ENCODE measurements around the gene POLA1.

Gene POLA1

GRCh38 chrX:24702362-24703184 lies 8.9 kb downstream of the POLA1 start:
- no peak for DNase-seq

GRCh38 chrX:24703185-24703494 lies 9.4 kb downstream of the POLA1 start:
- no peak for DNase-seq

GRCh38 chrX:24718771-24719170 lies 25.1 kb downstream of the POLA1 start:
- no peak for DNase-seq

GRCh38 chrX:24720036-24720435 lies 26.3 kb downstream of the POLA1 start:
- DNase-seq, result no peak

- no peak for DNase-seq
Measured at GRCh38 chrX:24728530-24728929, 34.8 kb downstream of the POLA1 start.

- no peak for DNase-seq
Measured at GRCh38 chrX:24732766-24733500, 39.2 kb downstream of the POLA1 start.

GRCh38 chrX:24741330-24741729 lies 47.6 kb downstream of the POLA1 start:
- no peak for DNase-seq

- DNase-seq, result no peak
Measured at GRCh38 chrX:24748196-24748595, 54.5 kb downstream of the POLA1 start.

GRCh38 chrX:24759786-24760185 lies 66.1 kb downstream of the POLA1 start:
- DNase-seq, result no peak

- no peak for DNase-seq
Measured at GRCh38 chrX:24760363-24761000, 66.8 kb downstream of the POLA1 start.

- no peak for DNase-seq
Measured at GRCh38 chrX:24761306-24761705, 67.6 kb downstream of the POLA1 start.

GRCh38 chrX:24763989-24764388 lies 70.3 kb downstream of the POLA1 start:
- no peak for DNase-seq

- no peak for DNase-seq
Measured at GRCh38 chrX:24767557-24767956, 73.8 kb downstream of the POLA1 start.

- no peak for DNase-seq
Measured at GRCh38 chrX:24768556-24768955, 74.8 kb downstream of the POLA1 start.

- no peak for DNase-seq
Measured at GRCh38 chrX:24774650-24775049, 80.9 kb downstream of the POLA1 start.

- DNase-seq, result no peak
Measured at GRCh38 chrX:24775891-24776290, 82.2 kb downstream of the POLA1 start.

GRCh38 chrX:24777660-24778059 lies 83.9 kb downstream of the POLA1 start:
- DNase-seq, result no peak

GRCh38 chrX:24782011-24782410 lies 88.3 kb downstream of the POLA1 start:
- no peak for DNase-seq

- no peak for DNase-seq
Measured at GRCh38 chrX:24789047-24789446, 95.3 kb downstream of the POLA1 start.

- DNase-seq, result no peak
Measured at GRCh38 chrX:24790166-24790565, 96.4 kb downstream of the POLA1 start.

GRCh38 chrX:24796204-24796603 lies 102.5 kb downstream of the POLA1 start:
- no peak for DNase-seq

GRCh38 chrX:24799078-24799477 lies 105.4 kb downstream of the POLA1 start:
- no peak for DNase-seq

GRCh38 chrX:24799565-24799964 lies 105.8 kb downstream of the POLA1 start:
- DNase-seq, result no peak

- DNase-seq, result no peak
Measured at GRCh38 chrX:24805201-24805600, 111.5 kb downstream of the POLA1 start.

Data from NCI-H526 (cell line).